ENCODE results near the gene GJC1.

DNA sequence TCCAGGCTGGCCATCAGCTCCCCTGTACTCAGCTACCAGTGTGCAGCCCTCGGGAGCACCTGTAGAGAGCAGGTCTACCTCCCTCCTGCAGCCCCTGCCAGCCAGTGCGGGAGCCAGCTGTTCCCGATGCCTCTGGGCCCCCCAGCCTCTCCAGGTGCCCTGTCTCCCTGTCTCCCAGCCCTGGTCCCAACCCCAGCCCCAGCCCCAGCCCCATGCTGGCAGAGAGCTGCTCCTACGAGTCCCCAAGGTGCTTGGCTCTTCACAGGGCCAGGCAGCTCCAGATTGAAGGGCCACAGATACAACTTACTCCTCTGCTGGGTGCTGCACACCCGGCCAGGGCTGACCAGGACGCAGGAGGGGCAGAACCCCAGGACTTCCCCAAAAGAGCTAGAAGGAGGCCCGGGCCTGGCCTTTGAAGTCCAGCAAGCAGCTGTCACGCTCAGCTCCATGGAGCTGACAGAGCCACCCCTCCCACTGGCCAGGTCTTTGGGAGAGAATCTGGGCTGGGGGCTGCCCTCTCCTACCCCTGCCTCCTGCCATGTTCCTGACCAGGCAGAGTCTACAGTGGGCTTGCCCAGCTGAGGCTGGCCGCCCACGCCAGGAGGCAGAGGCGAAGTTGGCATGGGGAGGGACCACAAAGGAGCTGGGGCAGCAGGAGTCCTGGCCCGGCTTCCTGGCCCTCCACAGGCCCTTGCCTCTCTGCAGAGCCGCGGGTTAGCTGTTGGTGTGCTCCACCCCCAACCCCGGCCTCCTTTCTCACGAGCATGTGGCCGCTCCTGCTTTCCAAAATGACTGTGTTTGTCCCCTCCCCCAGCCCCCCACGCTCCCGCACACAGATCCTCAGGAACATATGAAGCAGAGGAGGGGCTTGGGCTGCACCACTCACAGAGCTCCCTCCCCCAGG, 80.8 kb downstream of the GJC1 start:
- TF ChIP-seq, protein P1, sequence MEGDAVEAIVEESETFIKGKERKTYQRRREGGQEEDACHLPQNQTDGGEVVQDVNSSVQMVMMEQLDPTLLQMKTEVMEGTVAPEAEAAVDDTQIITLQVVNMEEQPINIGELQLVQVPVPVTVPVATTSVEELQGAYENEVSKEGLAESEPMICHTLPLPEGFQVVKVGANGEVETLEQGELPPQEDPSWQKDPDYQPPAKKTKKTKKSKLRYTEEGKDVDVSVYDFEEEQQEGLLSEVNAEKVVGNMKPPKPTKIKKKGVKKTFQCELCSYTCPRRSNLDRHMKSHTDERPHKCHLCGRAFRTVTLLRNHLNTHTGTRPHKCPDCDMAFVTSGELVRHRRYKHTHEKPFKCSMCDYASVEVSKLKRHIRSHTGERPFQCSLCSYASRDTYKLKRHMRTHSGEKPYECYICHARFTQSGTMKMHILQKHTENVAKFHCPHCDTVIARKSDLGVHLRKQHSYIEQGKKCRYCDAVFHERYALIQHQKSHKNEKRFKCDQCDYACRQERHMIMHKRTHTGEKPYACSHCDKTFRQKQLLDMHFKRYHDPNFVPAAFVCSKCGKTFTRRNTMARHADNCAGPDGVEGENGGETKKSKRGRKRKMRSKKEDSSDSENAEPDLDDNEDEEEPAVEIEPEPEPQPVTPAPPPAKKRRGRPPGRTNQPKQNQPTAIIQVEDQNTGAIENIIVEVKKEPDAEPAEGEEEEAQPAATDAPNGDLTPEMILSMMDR (IDR thresholded peaks at IDR 0.05; ENCODE audit: borderline replicate concordance, extremely low read depth, low read length, poor library complexity, severe bottlenecking), result no peak
- no peak for TF ChIP-seq EZH2 (IDR thresholded peaks at IDR 0.05; ENCODE audit: borderline replicate concordance, low read depth, low read length, severe bottlenecking)

Data from DND-41 (cell line).